MM.1S (cell line): ENCODE results near the gene GPHN.

Source experiments
- EZH2 ChIP-seq: fragments of 300-600 bp; sonication (generic); optimal IDR thresholded peaks from 2 replicates; pipeline ENCODE3; 2017; ENCODE audit warnings: low read depth, mild to moderate bottlenecking, antibody characterized with exemption, low read length, mixed read lengths
- EZH2phosphoT487 ChIP-seq: fragments of 300-600 bp; sonication (generic); IDR thresholded peaks from 2 replicates; pipeline ENCODE4 v1.6.1; 2018; ENCODE audit warnings: antibody characterized with exemption, low read length
- TF ChIP-seq, protein P1 (sequence below): fragments of 300-600 bp; sonication (generic); IDR thresholded peaks from 2 replicates; pipeline ENCODE4 v1.5.1; 2016; ENCODE audit warnings: antibody characterized with exemption, low read length, mixed read lengths

DNA sequence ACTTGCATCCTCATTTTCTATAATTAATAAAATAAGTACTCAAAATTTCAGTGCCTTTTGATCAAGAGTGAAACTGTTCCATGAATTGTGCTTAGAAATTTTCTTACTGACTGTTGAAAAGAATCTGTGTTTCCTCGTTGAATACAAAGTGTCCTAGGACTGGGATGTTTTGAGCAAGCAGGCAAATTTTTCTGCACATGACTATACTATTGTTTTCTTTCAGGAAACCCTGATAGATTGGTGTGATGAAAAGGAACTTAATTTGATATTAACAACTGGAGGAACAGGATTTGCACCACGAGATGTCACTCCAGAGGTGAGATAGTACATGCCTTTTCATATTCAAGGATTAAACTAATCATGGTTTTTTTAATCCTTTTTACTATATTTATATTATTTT, 316.3 kb downstream of the GPHN start:
- TF ChIP-seq, protein P1, sequence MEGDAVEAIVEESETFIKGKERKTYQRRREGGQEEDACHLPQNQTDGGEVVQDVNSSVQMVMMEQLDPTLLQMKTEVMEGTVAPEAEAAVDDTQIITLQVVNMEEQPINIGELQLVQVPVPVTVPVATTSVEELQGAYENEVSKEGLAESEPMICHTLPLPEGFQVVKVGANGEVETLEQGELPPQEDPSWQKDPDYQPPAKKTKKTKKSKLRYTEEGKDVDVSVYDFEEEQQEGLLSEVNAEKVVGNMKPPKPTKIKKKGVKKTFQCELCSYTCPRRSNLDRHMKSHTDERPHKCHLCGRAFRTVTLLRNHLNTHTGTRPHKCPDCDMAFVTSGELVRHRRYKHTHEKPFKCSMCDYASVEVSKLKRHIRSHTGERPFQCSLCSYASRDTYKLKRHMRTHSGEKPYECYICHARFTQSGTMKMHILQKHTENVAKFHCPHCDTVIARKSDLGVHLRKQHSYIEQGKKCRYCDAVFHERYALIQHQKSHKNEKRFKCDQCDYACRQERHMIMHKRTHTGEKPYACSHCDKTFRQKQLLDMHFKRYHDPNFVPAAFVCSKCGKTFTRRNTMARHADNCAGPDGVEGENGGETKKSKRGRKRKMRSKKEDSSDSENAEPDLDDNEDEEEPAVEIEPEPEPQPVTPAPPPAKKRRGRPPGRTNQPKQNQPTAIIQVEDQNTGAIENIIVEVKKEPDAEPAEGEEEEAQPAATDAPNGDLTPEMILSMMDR = no peak
- no peak for TF ChIP-seq EZH2phosphoT487
- no peak for TF ChIP-seq EZH2
